PC-3 (cell line): ENCODE results near the gene EDC4.

Experiments used
- CTCF ChIP-seq: fragments of 300-600 bp; sonication (generic); conservative IDR thresholded peaks from 2 replicates; pipeline ENCODE4 v1.5.1; 2017; ENCODE audit warnings: antibody characterized with exemption, low read depth, mild to moderate bottlenecking, low read length
- EZH2 ChIP-seq: fragments of 300-600 bp; sonication (generic); IDR thresholded peaks from one replicate; pipeline ENCODE4 v1.6.1; 2017; ENCODE audit warnings: antibody characterized with exemption, mild to moderate bottlenecking, low read length; ENCODE audit not compliant: unreplicated experiment

GRCh38 chr16:67919622-67920221 lies 46.9 kb downstream of the EDC4 start:
- TF ChIP-seq CTCF (no peak), EZH2 (no peak)
